Lower lobe of right lung (tissue), 2 donors: ENCODE measurements around the gene PPIL6. TPM values are rescaled to one million over a fixed set of nuclear protein-coding genes. Genes with fewer than 3 reads are reported as not detected.

Experiments
- ATAC-seq, 2 donors: fragments of 200-7000 bp; cut with Tn5 transposase; one replicate each; pipeline ENCODE4 v1.9.1; 2020 to 2022; ENCODE audit warnings: mild to moderate bottlenecking in 2 of 2, moderate library complexity in 2 of 2
- DNase-seq: peaks from one replicate; pipeline ENCODE4 v3.0.0-alpha.2; 2020
- H3K27ac ChIP-seq: fragments of 200-600 bp; one replicate; pipeline ENCODE4 v1.8.0; 2022
- H3K27me3 ChIP-seq: fragments of 200-600 bp; one replicate; pipeline ENCODE4 v1.8.0; 2022; ENCODE audit warnings: low read depth
- H3K36me3 ChIP-seq: fragments of 200-600 bp; one replicate; pipeline ENCODE4 v1.8.0; 2022; ENCODE audit warnings: mild to moderate bottlenecking
- H3K4me1 ChIP-seq: fragments of 200-600 bp; one replicate; pipeline ENCODE4 v1.8.0; 2022
- H3K4me3 ChIP-seq: fragments of 200-600 bp; one replicate; pipeline ENCODE4 v1.8.0; 2022; ENCODE audit warnings: mild to moderate bottlenecking
- H3K9me3 ChIP-seq: fragments of 200-600 bp; one replicate; pipeline ENCODE4 v1.8.0; 2022
- CTCF ChIP-seq: fragments of 200-600 bp; IDR thresholded peaks from one replicate; pipeline ENCODE4 v1.8.0; 2022; ENCODE audit warnings: antibody characterized with exemption, mild to moderate bottlenecking
- intact Hi-C: fragments of 100-400 bp; cut with DNase I; formaldehyde crosslinking; loops from one replicate; pipeline ENCODE4 v1.11.0; 2022
- total RNA-seq: library from RNA; stranded (reverse); fragmentation: NEBNext Ultra II Directional; extraction: Animal tissue kit (Norgen Biotek cat#: 25700); gene quantifications from one replicate; pipeline ENCODE4 v1.2.1, GENCODE V29; 2021
- donor health status: DM: no; HTN: yes; CAD: no; lungs with severe emphysema.

Gene PPIL6
- total RNA-seq, 1 donor from 2014 or later: 10.6 TPM

GRCh38 chr6:109428889-109429477, 11.4 kb downstream of the PPIL6 start:
- Histone ChIP-seq H3K9me3 (no peaks in the 10 kb centered on the region), H3K27ac (no peak overlapping the region), H3K27me3 (no peaks in the 10 kb centered on the region), H3K36me3 (no peaks in the 10 kb centered on the region), H3K4me3 (no peak overlapping the region), H3K4me1 (peaks cover 9% of the 10 kb centered on the region)
- intact Hi-C loops: no loop called here
- ATAC-seq: no peak
- TF ChIP-seq CTCF: no peak
- no peak for DNase-seq

GRCh38 chr6:109424946-109425345, 15.5 kb downstream of the PPIL6 start:
- Histone ChIP-seq H3K36me3 (no peaks in the 10 kb centered on the region), H3K4me1 (peaks cover 9% of the 10 kb centered on the region), H3K9me3 (no peaks in the 10 kb centered on the region), H3K27me3 (no peaks in the 10 kb centered on the region), H3K4me3 (no peak overlapping the region), H3K27ac (no peak overlapping the region)
- TF ChIP-seq CTCF: no peak
- no peak for DNase-seq
- no peak for ATAC-seq
- intact Hi-C loops: no loop called here

GRCh38 chr6:109421184-109421583, 19.2 kb downstream of the PPIL6 start:
- TF ChIP-seq CTCF: no peak
- intact Hi-C loops: no loop called here
- no peak for DNase-seq
- H3K4me1 ChIP-seq: no peaks in the 10 kb centered on the region
- H3K36me3 ChIP-seq: no peaks in the 10 kb centered on the region
- no peaks in the 10 kb centered on the region for H3K9me3 ChIP-seq
- H3K27ac ChIP-seq: no peak overlapping the region
- H3K4me3 ChIP-seq: no peak overlapping the region
- no peak for ATAC-seq
- no peaks in the 10 kb centered on the region for H3K27me3 ChIP-seq

- Histone ChIP-seq H3K4me3 (no peak overlapping the region), H3K36me3 (no peaks in the 10 kb centered on the region), H3K27me3 (no peaks in the 10 kb centered on the region), H3K4me1 (no peaks in the 10 kb centered on the region), H3K27ac (no peak overlapping the region), H3K9me3 (no peaks in the 10 kb centered on the region)
- intact Hi-C loops: no loop called here
- no peak for TF ChIP-seq CTCF
- DNase-seq (no peak), ATAC-seq (no peak)
Measured at GRCh38 chr6:109420751-109421150, 19.7 kb downstream of the PPIL6 start.

- H3K36me3 ChIP-seq: no peaks in the 10 kb centered on the region
- no peak overlapping the region for H3K27ac ChIP-seq
- peaks cover 4% of the 10 kb centered on the region for H3K9me3 ChIP-seq
- no peak for DNase-seq
- no peaks in the 10 kb centered on the region for H3K4me1 ChIP-seq
- no peak overlapping the region for H3K4me3 ChIP-seq
- no peak for TF ChIP-seq CTCF
- no peak for ATAC-seq
- no peaks in the 10 kb centered on the region for H3K27me3 ChIP-seq
- intact Hi-C loops: no loop called here
Measured at GRCh38 chr6:109417646-109418045, 22.8 kb downstream of the PPIL6 start.
